Measurements from ENCODE around the gene PDE1C.

Gene PDE1C

DNA sequence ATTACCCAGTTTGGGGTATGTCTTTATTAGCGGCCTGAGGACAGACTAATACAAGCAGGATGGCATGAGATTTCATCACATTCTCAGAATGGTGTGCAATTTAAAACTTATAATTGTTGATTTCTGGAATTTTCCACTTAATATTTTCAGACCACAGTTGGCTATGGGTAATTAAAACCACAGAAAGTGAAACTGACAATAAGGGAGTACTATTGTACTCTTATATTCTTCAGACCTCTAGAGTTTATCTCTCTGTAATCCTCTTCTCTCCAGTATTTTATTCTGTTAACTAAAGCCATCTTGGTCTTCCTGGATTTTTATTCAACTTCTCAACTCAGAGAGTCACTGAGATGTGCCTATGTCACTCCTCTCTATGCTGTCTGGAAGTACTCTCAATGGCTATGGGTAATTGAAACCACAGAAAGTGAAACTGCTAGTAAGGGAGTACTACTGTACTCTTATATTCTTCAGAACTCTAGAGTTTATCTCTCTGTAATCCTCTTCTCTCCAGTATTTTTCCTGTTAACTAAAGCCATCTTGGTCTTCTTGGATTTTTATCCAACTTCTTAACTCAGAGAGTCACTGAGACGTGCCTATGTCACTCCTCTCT, 264.9 kb downstream of the PDE1C start:
- no peak for TF ChIP-seq CTCF (IDR thresholded peaks at IDR 0.05)
- Mint-ChIP-seq H3K27me3 (ENCODE audit: low read depth, poor library complexity) (peaks cover 14% of the 10 kb centered on the region), H3K4me1 (no peaks in the 10 kb centered on the region), H3K36me3 (ENCODE audit: low read depth) (no peaks in the 10 kb centered on the region), H3K9me3 (no peaks in the 10 kb centered on the region), H3K4me3 (no peak overlapping the region), H3K27ac (no peak overlapping the region)
- no peak for DNase-seq

DNA sequence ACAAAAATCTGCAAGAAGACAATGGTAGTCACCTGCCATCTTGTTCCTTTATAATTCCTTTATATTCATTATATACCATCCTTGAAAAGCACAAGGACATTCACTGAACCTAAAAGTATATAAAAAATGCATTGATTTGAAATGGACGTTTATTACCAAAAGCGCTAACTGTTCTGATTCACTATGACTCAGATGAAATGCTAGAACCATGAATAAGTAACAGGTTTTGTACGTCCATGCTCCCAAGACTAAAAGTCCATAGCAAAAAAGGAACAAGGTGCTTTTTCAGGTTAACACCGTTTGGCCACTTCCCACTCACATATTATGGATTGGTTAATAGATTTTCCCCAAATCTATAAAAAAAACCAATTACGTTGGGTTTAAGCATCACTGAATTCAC, 273.8 kb downstream of the PDE1C start:
- no peaks in the 10 kb centered on the region for H3K4me1 Mint-ChIP-seq
- H3K36me3 Mint-ChIP-seq (ENCODE audit: low read depth) = no peaks in the 10 kb centered on the region
- H3K27me3 Mint-ChIP-seq (ENCODE audit: low read depth, poor library complexity) = peaks cover 30% of the 10 kb centered on the region
- no peak overlapping the region for H3K27ac Mint-ChIP-seq
- H3K4me3 Mint-ChIP-seq = no peak overlapping the region
- H3K9me3 Mint-ChIP-seq = no peaks in the 10 kb centered on the region
- TF ChIP-seq CTCF (IDR thresholded peaks at IDR 0.05) = no peak
- no peak for DNase-seq

- H3K4me1 Mint-ChIP-seq = no peaks in the 10 kb centered on the region
- no peak overlapping the region for H3K4me3 Mint-ChIP-seq
- no peak overlapping the region for H3K27ac Mint-ChIP-seq
- no peaks in the 10 kb centered on the region for H3K36me3 Mint-ChIP-seq (ENCODE audit: low read depth)
- no peaks in the 10 kb centered on the region for H3K9me3 Mint-ChIP-seq
- TF ChIP-seq CTCF (IDR thresholded peaks at IDR 0.05) = no peak
- H3K27me3 Mint-ChIP-seq (ENCODE audit: low read depth, poor library complexity) = peaks cover 27% of the 10 kb centered on the region
- no peak for DNase-seq
These were observed 275.3 kb downstream of the PDE1C start for GRCh38 chr7:31794851-31795344.

GRCh38 chr7:31791881-31792280, 278.3 kb downstream of the PDE1C start:
- TF ChIP-seq CTCF (IDR thresholded peaks at IDR 0.05) = no peak
- DNase-seq = no peak
- no peaks in the 10 kb centered on the region for H3K36me3 Mint-ChIP-seq (ENCODE audit: low read depth)
- no peak overlapping the region for H3K27ac Mint-ChIP-seq
- no peaks in the 10 kb centered on the region for H3K4me1 Mint-ChIP-seq
- no peak overlapping the region for H3K4me3 Mint-ChIP-seq
- H3K27me3 Mint-ChIP-seq (ENCODE audit: low read depth, poor library complexity) = peaks cover 13% of the 10 kb centered on the region
- H3K9me3 Mint-ChIP-seq = no peaks in the 10 kb centered on the region

GRCh38 chr7:31788883-31789680, 281.1 kb downstream of the PDE1C start:
- Mint-ChIP-seq H3K4me1 (no peaks in the 10 kb centered on the region), H3K27ac (no peak overlapping the region), H3K27me3 (ENCODE audit: low read depth, poor library complexity) (peaks cover 13% of the 10 kb centered on the region), H3K9me3 (no peaks in the 10 kb centered on the region), H3K36me3 (ENCODE audit: low read depth) (no peaks in the 10 kb centered on the region), H3K4me3 (no peak overlapping the region)
- TF ChIP-seq CTCF (IDR thresholded peaks at IDR 0.05) = no peak
- DNase-seq = no peak
